Measurements from ENCODE around the gene LCN12.

Gene LCN12

GRCh38 chr9:136913701-136914438 is 38.2 kb upstream of the LCN12 start:
- in situ Hi-C loops (cut with MboI; ENCODE audit: low pct_unique_long_range_greater_than_20kb, low sequenced_read_pairs, unreplicated experiment), result no loop called here
- no peak for DNase-seq (ENCODE audit: low spot score)
- no peak for TF ChIP-seq CTCF (IDR thresholded peaks at IDR 0.05; ENCODE audit: extremely low read depth, insufficient read depth, missing control alignments)

- no peak for DNase-seq (ENCODE audit: low spot score)
- in situ Hi-C loops (cut with MboI; ENCODE audit: low pct_unique_long_range_greater_than_20kb, low sequenced_read_pairs, unreplicated experiment), result no loop called here
Measured at GRCh38 chr9:136915632-136916329, 36.3 kb upstream of the LCN12 start.

DNA sequence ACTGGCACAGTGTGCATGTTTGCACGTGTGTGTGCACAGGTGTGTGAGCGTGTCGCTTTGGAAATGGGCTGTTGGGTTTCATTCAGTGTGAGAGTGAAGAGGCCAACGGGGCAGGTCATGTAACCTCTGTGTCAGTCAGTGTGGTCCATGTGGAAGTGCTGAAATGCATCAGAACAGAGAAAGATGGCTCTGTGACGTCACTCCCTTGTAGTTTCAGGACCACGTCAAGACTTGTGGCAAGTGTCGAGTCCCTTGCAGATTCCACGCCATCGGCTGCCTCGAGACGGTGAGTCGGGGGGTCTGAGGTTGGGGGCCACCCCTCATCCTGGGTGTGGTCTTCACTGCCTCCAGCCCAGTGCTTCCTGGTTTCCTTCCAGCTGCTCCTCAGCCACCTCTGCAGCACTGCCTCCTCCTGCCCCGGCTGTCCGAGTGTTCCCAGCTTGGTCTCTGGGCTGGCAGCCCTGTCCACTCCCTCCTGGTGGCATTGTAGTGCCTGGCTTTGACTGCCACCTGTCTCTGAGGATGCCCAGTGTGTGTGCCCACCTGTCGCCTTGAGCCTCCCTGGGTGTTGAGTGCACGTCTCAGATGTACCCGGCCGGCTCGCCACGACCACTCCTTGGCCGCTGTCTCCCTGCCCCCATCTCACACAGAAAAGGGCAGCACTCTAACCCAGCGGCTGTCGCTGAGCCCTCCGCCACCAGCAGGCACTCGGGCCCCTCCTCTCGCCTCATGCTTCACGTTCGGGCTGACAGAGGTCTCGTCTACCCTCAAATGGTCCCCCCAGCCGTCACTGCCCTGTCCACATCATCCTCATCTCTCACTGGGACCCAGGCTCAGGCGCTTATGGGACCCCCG is 35.5 kb upstream of the LCN12 start:
- no peak for TF ChIP-seq CTCF (IDR thresholded peaks at IDR 0.05; ENCODE audit: extremely low read depth, insufficient read depth, missing control alignments)
- DNase-seq (ENCODE audit: low spot score), result no peak
- in situ Hi-C loops (cut with MboI; ENCODE audit: low pct_unique_long_range_greater_than_20kb, low sequenced_read_pairs, unreplicated experiment), result no loop called here

More at GRCh38 chr9:136915632-136916329, 36.3 kb upstream of the LCN12 start:
- no peak for TF ChIP-seq CTCF (IDR thresholded peaks at IDR 0.05; ENCODE audit: extremely low read depth, insufficient read depth, missing control alignments)

DNA sequence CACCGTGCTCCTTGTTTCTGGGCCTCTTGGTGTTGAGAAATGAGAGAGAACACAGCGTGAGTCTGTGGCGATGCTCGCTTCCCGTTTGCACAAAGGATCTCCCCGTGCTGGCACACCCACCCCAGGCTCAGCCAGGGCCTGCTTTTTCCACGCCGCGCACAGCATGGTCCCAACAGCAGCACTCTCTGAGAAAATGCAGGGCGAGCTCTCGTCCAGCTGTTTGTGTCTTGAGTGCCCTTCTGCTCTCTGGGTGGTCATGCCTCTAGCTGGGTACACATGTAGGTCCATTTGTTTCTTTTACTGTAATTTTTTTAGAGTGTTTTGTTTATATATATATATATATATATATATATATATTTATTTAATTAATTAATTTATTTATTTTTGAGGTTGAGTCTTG is 34.2 kb upstream of the LCN12 start:
- DNase-seq (ENCODE audit: low spot score), result no peak
- in situ Hi-C loops (cut with MboI; ENCODE audit: low pct_unique_long_range_greater_than_20kb, low sequenced_read_pairs, unreplicated experiment), result no loop called here
- no peak for TF ChIP-seq CTCF (IDR thresholded peaks at IDR 0.05; ENCODE audit: extremely low read depth, insufficient read depth, missing control alignments)

- DNase-seq (ENCODE audit: low spot score), result no peak
- in situ Hi-C loops (cut with MboI; ENCODE audit: low pct_unique_long_range_greater_than_20kb, low sequenced_read_pairs, unreplicated experiment), result no loop called here
- TF ChIP-seq CTCF (IDR thresholded peaks at IDR 0.05; ENCODE audit: extremely low read depth, insufficient read depth, missing control alignments), result no peak
Measured at GRCh38 chr9:136920069-136920468, 32.0 kb upstream of the LCN12 start.

GRCh38 chr9:136920734-136921231 is 31.3 kb upstream of the LCN12 start:
- no peak for TF ChIP-seq CTCF (IDR thresholded peaks at IDR 0.05; ENCODE audit: extremely low read depth, insufficient read depth, missing control alignments)
- in situ Hi-C loops (cut with MboI; ENCODE audit: low pct_unique_long_range_greater_than_20kb, low sequenced_read_pairs, unreplicated experiment), result no loop called here

More at GRCh38 chr9:136920734-136921231, 31.3 kb upstream of the LCN12 start:
- no peak for DNase-seq (ENCODE audit: low spot score)

Measured in GM13977 (cell line).